Parathyroid adenoma (tissue), 2 donors: Measurements from ENCODE around the gene RAB40C.

Experiments used
- H2AFZ ChIP-seq: fragments of 300-600 bp; sonication (generic); one replicate; pipeline ENCODE4 v1.7.0; 2017; ENCODE audit warnings: antibody characterized with exemption, mild to moderate bottlenecking
- H3K27ac ChIP-seq: fragments of 300-600 bp; sonication (generic); one replicate; pipeline ENCODE4 v1.7.0; 2017
- H3K27me3 ChIP-seq: fragments of 300-600 bp; sonication (generic); one replicate; pipeline ENCODE4 v1.7.0; 2017; ENCODE audit warnings: low read length; ENCODE audit not compliant: control insufficient read depth, insufficient read depth
- H3K36me3 ChIP-seq: fragments of 300-600 bp; sonication (generic); one replicate; pipeline ENCODE4 v1.7.0; 2017; ENCODE audit warnings: low read length; ENCODE audit not compliant: control insufficient read depth, insufficient read depth
- H3K4me1 ChIP-seq: fragments of 300-600 bp; sonication (generic); one replicate; pipeline ENCODE4 v1.7.0; 2017; ENCODE audit warnings: control low read depth
- H3K4me2 ChIP-seq: fragments of 300-600 bp; sonication (generic); one replicate; pipeline ENCODE4 v1.7.0; 2017; ENCODE audit warnings: low read length
- H3K4me3 ChIP-seq: fragments of 300-600 bp; sonication (generic); one replicate; pipeline ENCODE4 v1.7.0; 2017; ENCODE audit warnings: low read depth, low read length
- H3K79me2 ChIP-seq: fragments of 300-600 bp; sonication (generic); one replicate; pipeline ENCODE4 v1.7.0; 2017; ENCODE audit warnings: control low read depth
- H3K9ac ChIP-seq: fragments of 300-600 bp; sonication (generic); one replicate; pipeline ENCODE4 v1.7.0; 2017; ENCODE audit warnings: mild to moderate bottlenecking
- H3K9me3 ChIP-seq: fragments of 300-600 bp; sonication (generic); one replicate; pipeline ENCODE4 v1.7.0; 2017; ENCODE audit warnings: low read length; ENCODE audit not compliant: control insufficient read depth
- CTCF ChIP-seq: fragments of 300-600 bp; sonication (generic); IDR thresholded peaks from one replicate; pipeline ENCODE4 v1.7.0; 2017; ENCODE audit warnings: antibody characterized with exemption, mild to moderate bottlenecking
- donor health status: primary hyperparathyroidism.

The RAB40C gene

GRCh38 chr16:580141-580945 lies 9.5 kb upstream of the RAB40C start:
- Histone ChIP-seq H3K27me3 (no peaks in the 10 kb centered on the region), H3K79me2 (no peaks in the 10 kb centered on the region), H3K27ac (no peak overlapping the region), H3K36me3 (no peaks in the 10 kb centered on the region), H2AFZ (no peak overlapping the region), H3K4me3 (no peak overlapping the region), H3K9me3 (no peaks in the 10 kb centered on the region), H3K4me1 (peaks cover 2% of the 10 kb centered on the region), H3K9ac (no peak overlapping the region), H3K4me2 (no peak overlapping the region)
- no peak for TF ChIP-seq CTCF

DNA sequence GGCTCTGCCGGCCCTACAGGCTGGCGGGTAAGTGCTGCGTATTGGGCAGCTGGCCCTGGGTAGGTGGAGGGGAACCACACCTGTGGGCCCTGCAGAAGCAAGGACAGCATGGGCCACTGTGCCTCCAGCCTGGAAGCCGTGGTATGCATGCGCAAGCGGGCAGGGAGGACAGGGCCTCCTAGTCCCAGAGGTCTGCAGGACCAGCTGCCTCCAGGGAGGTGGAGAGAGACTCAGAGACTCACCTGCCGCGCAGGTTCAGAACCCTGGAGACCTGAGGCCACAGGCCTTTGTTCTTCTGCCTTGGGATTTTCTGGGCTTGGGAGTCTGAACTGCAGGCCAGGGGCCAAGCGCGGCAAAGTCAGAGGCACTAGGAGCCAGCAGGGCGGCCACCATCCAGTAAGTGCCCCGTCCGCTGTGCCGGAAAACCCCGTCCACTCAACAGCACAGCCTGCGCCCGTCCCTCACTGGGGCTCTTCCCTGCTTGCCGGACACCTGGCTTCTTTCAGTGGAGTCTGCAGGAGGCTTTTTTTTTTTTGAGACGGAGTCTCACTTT lies 8.8 kb upstream of the RAB40C start:
- Histone ChIP-seq H3K79me2 (no peaks in the 10 kb centered on the region), H3K4me3 (no peak overlapping the region), H3K27ac (no peak overlapping the region), H2AFZ (no peak overlapping the region), H3K36me3 (no peaks in the 10 kb centered on the region), H3K9ac (no peak overlapping the region), H3K9me3 (no peaks in the 10 kb centered on the region), H3K27me3 (no peaks in the 10 kb centered on the region), H3K4me2 (no peak overlapping the region), H3K4me1 (peaks cover 9% of the 10 kb centered on the region)
- no peak for TF ChIP-seq CTCF

GRCh38 chr16:582218-582613 lies 7.7 kb upstream of the RAB40C start:
- Histone ChIP-seq H3K79me2 (no peaks in the 10 kb centered on the region), H3K9ac (no peak overlapping the region), H3K4me1 (peaks cover 14% of the 10 kb centered on the region), H3K27ac (no peak overlapping the region), H3K36me3 (no peaks in the 10 kb centered on the region), H3K27me3 (no peaks in the 10 kb centered on the region), H2AFZ (no peak overlapping the region), H3K4me3 (no peak overlapping the region), H3K4me2 (no peak overlapping the region), H3K9me3 (no peaks in the 10 kb centered on the region)
- no peak for TF ChIP-seq CTCF

GRCh38 chr16:582614-583331 lies 7.1 kb upstream of the RAB40C start:
- H3K4me3 ChIP-seq, result no peak overlapping the region
- no peaks in the 10 kb centered on the region for H3K36me3 ChIP-seq
- H3K4me1 ChIP-seq, result peaks cover 14% of the 10 kb centered on the region
- no peaks in the 10 kb centered on the region for H3K9me3 ChIP-seq
- H2AFZ ChIP-seq, result no peak overlapping the region
- H3K4me2 ChIP-seq, result no peak overlapping the region
- H3K27me3 ChIP-seq, result no peaks in the 10 kb centered on the region
- H3K79me2 ChIP-seq, result no peaks in the 10 kb centered on the region
- TF ChIP-seq CTCF, result no peak
- H3K27ac ChIP-seq, result no peak overlapping the region
- no peak overlapping the region for H3K9ac ChIP-seq
